Stimulated activated naive CD8-positive, alpha-beta T cell treated with anti-CD3 and anti-CD28 coated beads, Interleukin-15, Interleukin-2, amounts not matched to agents 100 ng/mL and 50 ng/mL, for 24 hours (primary cell): ENCODE measurements around the gene KRT32.

Experiments
- H3K27ac Mint-ChIP-seq: one replicate; pipeline ENCODE4 v1.8.0; 2021; ENCODE audit warnings: mild to moderate bottlenecking, mixed read lengths
- H3K27me3 Mint-ChIP-seq: one replicate; pipeline ENCODE4 v1.8.0; 2021; ENCODE audit warnings: mixed read lengths
- H3K36me3 Mint-ChIP-seq: one replicate; pipeline ENCODE4 v1.8.0; 2021; ENCODE audit warnings: low read depth, mixed read lengths
- H3K4me1 Mint-ChIP-seq: one replicate; pipeline ENCODE4 v1.8.0; 2021; ENCODE audit warnings: low read depth, mixed read lengths
- H3K4me3 Mint-ChIP-seq: one replicate; pipeline ENCODE4 v1.8.0; 2021; ENCODE audit warnings: mild to moderate bottlenecking, mixed read lengths
- H3K9me3 Mint-ChIP-seq: one replicate; pipeline ENCODE4 v1.8.0; 2021; ENCODE audit warnings: mixed read lengths

Gene KRT32

GRCh38 chr17:41500131-41500911 is 33.1 kb upstream of the KRT32 start:
- Mint-ChIP-seq H3K4me1 (peaks cover 4% of the 10 kb centered on the region), H3K27ac (no peak overlapping the region), H3K27me3 (no peaks in the 10 kb centered on the region), H3K4me3 (no peak overlapping the region), H3K9me3 (no peaks in the 10 kb centered on the region), H3K36me3 (no peaks in the 10 kb centered on the region)

GRCh38 chr17:41499714-41500113 is 32.5 kb upstream of the KRT32 start:
- no peaks in the 10 kb centered on the region for H3K27me3 Mint-ChIP-seq
- H3K4me3 Mint-ChIP-seq, result no peak overlapping the region
- H3K27ac Mint-ChIP-seq, result no peak overlapping the region
- H3K9me3 Mint-ChIP-seq, result no peaks in the 10 kb centered on the region
- no peaks in the 10 kb centered on the region for H3K36me3 Mint-ChIP-seq
- peaks cover 4% of the 10 kb centered on the region for H3K4me1 Mint-ChIP-seq

GRCh38 chr17:41498276-41498675 is 31.1 kb upstream of the KRT32 start:
- no peak overlapping the region for H3K27ac Mint-ChIP-seq
- H3K4me3 Mint-ChIP-seq, result no peak overlapping the region
- H3K9me3 Mint-ChIP-seq, result no peaks in the 10 kb centered on the region
- no peaks in the 10 kb centered on the region for H3K27me3 Mint-ChIP-seq
- no peaks in the 10 kb centered on the region for H3K36me3 Mint-ChIP-seq
- peaks cover 4% of the 10 kb centered on the region for H3K4me1 Mint-ChIP-seq

GRCh38 chr17:41496803-41497484 is 29.8 kb upstream of the KRT32 start:
- H3K27ac Mint-ChIP-seq, result no peak overlapping the region
- H3K36me3 Mint-ChIP-seq, result no peaks in the 10 kb centered on the region
- no peaks in the 10 kb centered on the region for H3K27me3 Mint-ChIP-seq
- no peaks in the 10 kb centered on the region for H3K9me3 Mint-ChIP-seq
- H3K4me3 Mint-ChIP-seq, result no peak overlapping the region
- peaks cover 4% of the 10 kb centered on the region for H3K4me1 Mint-ChIP-seq

GRCh38 chr17:41494524-41494923 is 27.3 kb upstream of the KRT32 start:
- H3K4me1 Mint-ChIP-seq, result peaks cover 4% of the 10 kb centered on the region
- H3K4me3 Mint-ChIP-seq, result no peak overlapping the region
- H3K9me3 Mint-ChIP-seq, result no peaks in the 10 kb centered on the region
- H3K36me3 Mint-ChIP-seq, result no peaks in the 10 kb centered on the region
- no peak overlapping the region for H3K27ac Mint-ChIP-seq
- H3K27me3 Mint-ChIP-seq, result no peaks in the 10 kb centered on the region

GRCh38 chr17:41492771-41493170 is 25.6 kb upstream of the KRT32 start:
- Mint-ChIP-seq H3K27ac (no peak overlapping the region), H3K4me1 (peaks cover 4% of the 10 kb centered on the region), H3K36me3 (no peaks in the 10 kb centered on the region), H3K4me3 (no peak overlapping the region), H3K9me3 (no peaks in the 10 kb centered on the region), H3K27me3 (no peaks in the 10 kb centered on the region)

- H3K4me1 Mint-ChIP-seq, result peaks cover 4% of the 10 kb centered on the region
- no peak overlapping the region for H3K4me3 Mint-ChIP-seq
- H3K27ac Mint-ChIP-seq, result no peak overlapping the region
- H3K36me3 Mint-ChIP-seq, result no peaks in the 10 kb centered on the region
- no peaks in the 10 kb centered on the region for H3K9me3 Mint-ChIP-seq
- no peaks in the 10 kb centered on the region for H3K27me3 Mint-ChIP-seq
Measured at GRCh38 chr17:41492351-41492750, 25.2 kb upstream of the KRT32 start.

GRCh38 chr17:41491476-41491875 is 24.3 kb upstream of the KRT32 start:
- no peaks in the 10 kb centered on the region for H3K4me1 Mint-ChIP-seq
- H3K27ac Mint-ChIP-seq, result no peak overlapping the region
- no peak overlapping the region for H3K4me3 Mint-ChIP-seq
- no peaks in the 10 kb centered on the region for H3K9me3 Mint-ChIP-seq
- H3K36me3 Mint-ChIP-seq, result no peaks in the 10 kb centered on the region
- no peaks in the 10 kb centered on the region for H3K27me3 Mint-ChIP-seq

- Mint-ChIP-seq H3K9me3 (no peaks in the 10 kb centered on the region), H3K27ac (no peak overlapping the region), H3K36me3 (no peaks in the 10 kb centered on the region), H3K4me3 (no peak overlapping the region), H3K27me3 (no peaks in the 10 kb centered on the region), H3K4me1 (no peaks in the 10 kb centered on the region)
Measured at GRCh38 chr17:41490000-41490990, 23.1 kb upstream of the KRT32 start.

GRCh38 chr17:41489531-41489930 is 22.3 kb upstream of the KRT32 start, which contains the start of gene KRT36:
KRT36 (minus strand) TSS chr17:41489910; CDS start chr17:41489864, 46 bp downstream.
- no peaks in the 10 kb centered on the region for H3K9me3 Mint-ChIP-seq
- no peaks in the 10 kb centered on the region for H3K36me3 Mint-ChIP-seq
- H3K27ac Mint-ChIP-seq, result no peak within 1 kb of the TSS
- H3K27me3 Mint-ChIP-seq, result no peaks in the 10 kb centered on the region
- H3K4me1 Mint-ChIP-seq, result no peaks in the 10 kb centered on the region
- no peak within 1 kb of the TSS for H3K4me3 Mint-ChIP-seq

GRCh38 chr17:41486809-41487530 is 19.8 kb upstream of the KRT32 start:
- no peaks in the 10 kb centered on the region for H3K27me3 Mint-ChIP-seq
- no peaks in the 10 kb centered on the region for H3K9me3 Mint-ChIP-seq
- H3K27ac Mint-ChIP-seq, result no peak overlapping the region
- no peaks in the 10 kb centered on the region for H3K36me3 Mint-ChIP-seq
- no peak overlapping the region for H3K4me3 Mint-ChIP-seq
- H3K4me1 Mint-ChIP-seq, result no peaks in the 10 kb centered on the region

- no peaks in the 10 kb centered on the region for H3K4me1 Mint-ChIP-seq
- no peak overlapping the region for H3K4me3 Mint-ChIP-seq
- no peaks in the 10 kb centered on the region for H3K27me3 Mint-ChIP-seq
- H3K27ac Mint-ChIP-seq, result no peak overlapping the region
- H3K9me3 Mint-ChIP-seq, result no peaks in the 10 kb centered on the region
- no peaks in the 10 kb centered on the region for H3K36me3 Mint-ChIP-seq
Measured at GRCh38 chr17:41486316-41486715, 19.1 kb upstream of the KRT32 start.

- no peaks in the 10 kb centered on the region for H3K36me3 Mint-ChIP-seq
- no peaks in the 10 kb centered on the region for H3K9me3 Mint-ChIP-seq
- H3K4me1 Mint-ChIP-seq, result no peaks in the 10 kb centered on the region
- H3K4me3 Mint-ChIP-seq, result no peak overlapping the region
- H3K27me3 Mint-ChIP-seq, result no peaks in the 10 kb centered on the region
- H3K27ac Mint-ChIP-seq, result no peak overlapping the region
Measured at GRCh38 chr17:41484920-41485904, 18.0 kb upstream of the KRT32 start.
